ENCODE results near the gene HMOX1.
"Not testable (repeated sequence)": the region's sequence is repeated elsewhere in the genome, so short reads cannot be mapped to it uniquely, and the experiment has no call there.

Gene HMOX1

GRCh38 chr22:35380013-35380412 is 883 bp upstream of the HMOX1 start:
- DNase-seq (ENCODE audit: low read depth in 2 of 2) = no peak

GRCh38 chr22:35381424-35382009 is 621 bp downstream of the HMOX1 start:
- no peak for DNase-seq (ENCODE audit: low read depth in 2 of 2)

- no peak for DNase-seq (ENCODE audit: low read depth in 2 of 2)
These were observed 2.8 kb downstream of the HMOX1 start for GRCh38 chr22:35383679-35384071.

GRCh38 chr22:35384527-35384926 is 3.6 kb downstream of the HMOX1 start:
- DNase-seq (ENCODE audit: low read depth in 2 of 2) = no peak

GRCh38 chr22:35384975-35385588 is 4.2 kb downstream of the HMOX1 start:
- DNase-seq (ENCODE audit: low read depth in 2 of 2) = no peak

GRCh38 chr22:35386670-35387288 is 5.9 kb downstream of the HMOX1 start:
- DNase-seq (ENCODE audit: low read depth in 2 of 2) = no peak

GRCh38 chr22:35390933-35391332 is 10.0 kb downstream of the HMOX1 start:
- no peak for DNase-seq (ENCODE audit: low read depth in 2 of 2)

GRCh38 chr22:35392357-35392756 is 11.5 kb downstream of the HMOX1 start:
- DNase-seq (ENCODE audit: low read depth in 2 of 2) = no peak

GRCh38 chr22:35393116-35394010 is 12.5 kb downstream of the HMOX1 start:
- DNase-seq (ENCODE audit: low read depth in 2 of 2) = no peak

GRCh38 chr22:35394011-35394312 is 13.1 kb downstream of the HMOX1 start:
- no peak for DNase-seq (ENCODE audit: low read depth in 2 of 2)

GRCh38 chr22:35394810-35395563 is 14.1 kb downstream of the HMOX1 start:
- no peak for DNase-seq (ENCODE audit: low read depth in 2 of 2)

- not testable (repeated sequence) for DNase-seq (ENCODE audit: low read depth in 2 of 2)
These were observed 15.7 kb downstream of the HMOX1 start for GRCh38 chr22:35396622-35397021.

GRCh38 chr22:35397095-35397904 is 16.4 kb downstream of the HMOX1 start:
- no peak for DNase-seq (ENCODE audit: low read depth in 2 of 2)

- no peak for DNase-seq (ENCODE audit: low read depth in 2 of 2)
These were observed 17.7 kb downstream of the HMOX1 start for GRCh38 chr22:35398591-35398973.

GRCh38 chr22:35399114-35399677 is 18.3 kb downstream of the HMOX1 start:
- DNase-seq (ENCODE audit: low read depth in 2 of 2) = no peak

GRCh38 chr22:35399678-35400500 is 19.0 kb downstream of the HMOX1 start, which contains the start of gene MCM5:
Gene MCM5 (plus strand): TSS chr22:35400140. CDS start chr22:35400439, 299 bp downstream.
- DNase-seq (ENCODE audit: low read depth in 2 of 2) = peak; percentile 91 to 94

- DNase-seq (ENCODE audit: low read depth in 2 of 2) = no peak
These were observed 19.6 kb downstream of the HMOX1 start for GRCh38 chr22:35400501-35400790.

GRCh38 chr22:35401863-35402262 is 21.0 kb downstream of the HMOX1 start:
- DNase-seq (ENCODE audit: low read depth in 2 of 2) = no peak

- DNase-seq (ENCODE audit: low read depth in 2 of 2) = no peak
These were observed 22.5 kb downstream of the HMOX1 start for GRCh38 chr22:35403356-35403755.

GRCh38 chr22:35404176-35404575 is 23.3 kb downstream of the HMOX1 start:
- no peak for DNase-seq (ENCODE audit: low read depth in 2 of 2)
